Measurements from ENCODE around the gene MARK3. TPM values are rescaled to one million over a fixed set of nuclear protein-coding genes. Genes with fewer than 3 reads are reported as not detected.

MARK3 gene
- total and polyA plus RNA-seq, 2 of the 13 experiments (the other 11 are each of a cell fraction or from before 2014, with no cell fraction given), result 47.7 to 56.6 TPM

DNA sequence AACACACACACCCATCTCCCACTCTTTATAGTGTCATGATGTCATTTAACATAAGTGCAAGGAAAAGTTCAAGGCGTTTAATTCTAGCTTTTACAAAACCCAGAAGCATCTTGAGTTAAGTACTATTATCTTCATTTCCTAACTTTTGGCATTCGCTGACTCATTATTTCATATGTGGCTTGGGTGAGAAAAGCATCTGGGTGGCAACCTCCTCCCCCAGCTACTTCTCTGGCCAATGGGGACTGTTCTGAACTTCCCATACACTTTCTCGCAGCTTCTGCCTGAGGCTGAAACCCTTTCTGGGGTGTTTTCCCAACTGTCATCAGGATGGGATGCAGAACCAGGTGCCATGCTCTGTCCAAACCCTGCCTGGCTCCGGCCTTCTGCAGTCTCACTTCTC, 2.8 kb upstream of the MARK3 start:
- H3K9me3 ChIP-seq (ENCODE audit: low read length), result no peaks in the 10 kb centered on the region
- no peak overlapping the region for H3K27ac ChIP-seq (ENCODE audit: extremely low read length, insufficient read depth, low read length)
- peaks cover 12% of the 10 kb centered on the region for H4K20me1 ChIP-seq (ENCODE audit: insufficient read depth, low read length)
- FAIRE-seq (no peak), DNase-seq (ENCODE audit: low spot score) (no peak), ATAC-seq (no peak)
- H2AFZ ChIP-seq (ENCODE audit: low read length), result no peak overlapping the region
- CTCF ChIA-PET (ENCODE audit: low intra/inter-chr PET ratio, low total read pairs), result no interaction called here
- intact Hi-C loops (cut with micrococcal nuclease; ENCODE audit: unreplicated experiment), result no loop called here
- no TSS peak for BruUV-seq (replicated peaks)
- H3K36me3 ChIP-seq (replicated peaks in 1 of 2; ENCODE audit: control insufficient read depth in 1 of 2, insufficient read depth in 2 of 2, low read length in 2 of 2), result no peaks in the 10 kb centered on the region
- in situ Hi-C loops (cut with HindIII; ENCODE audit: extremely low pct_ligation_motif_present, low pct_unique_long_range_greater_than_20kb), result no loop called here
- H3K4me3 ChIP-seq (replicated peaks in 1 of 3; ENCODE audit: insufficient read depth in 1 of 3, low read depth in 2 of 3, low read length in 3 of 3), result no peak overlapping the region
- 5% methylated on average over 4 of the region's 4 CpGs for WGBS (ENCODE audit: low lambda C conversion rate)
- H3K79me2 ChIP-seq (ENCODE audit: insufficient read depth, low read length), result peaks cover 17% of the 10 kb centered on the region
- peaks cover 1 to 4% of the 10 kb centered on the region in 2 experiments; a peak in 2 of 5 replicates for H3K27me3 ChIP-seq (ENCODE audit: control insufficient read depth in 1 of 2, insufficient read depth in 2 of 2, low read length in 2 of 2)
- no peak for TF ChIP-seq TBX2 (CRISPR knock-in tag; IDR thresholded peaks at IDR 0.05; ENCODE audit: borderline replicate concordance)
- no peak for TF ChIP-seq FOXO1 (CRISPR knock-in tag; IDR thresholded peaks at IDR 0.05)
- TF ChIP-seq ZNF264 (CRISPR knock-in tag; IDR thresholded peaks at IDR 0.05), result no peak
- TF ChIP-seq EHMT2 (IDR thresholded peaks at IDR 0.05; ENCODE audit: borderline replicate concordance, low read depth, low read length), result no peak
- TF ChIP-seq, protein P1, sequence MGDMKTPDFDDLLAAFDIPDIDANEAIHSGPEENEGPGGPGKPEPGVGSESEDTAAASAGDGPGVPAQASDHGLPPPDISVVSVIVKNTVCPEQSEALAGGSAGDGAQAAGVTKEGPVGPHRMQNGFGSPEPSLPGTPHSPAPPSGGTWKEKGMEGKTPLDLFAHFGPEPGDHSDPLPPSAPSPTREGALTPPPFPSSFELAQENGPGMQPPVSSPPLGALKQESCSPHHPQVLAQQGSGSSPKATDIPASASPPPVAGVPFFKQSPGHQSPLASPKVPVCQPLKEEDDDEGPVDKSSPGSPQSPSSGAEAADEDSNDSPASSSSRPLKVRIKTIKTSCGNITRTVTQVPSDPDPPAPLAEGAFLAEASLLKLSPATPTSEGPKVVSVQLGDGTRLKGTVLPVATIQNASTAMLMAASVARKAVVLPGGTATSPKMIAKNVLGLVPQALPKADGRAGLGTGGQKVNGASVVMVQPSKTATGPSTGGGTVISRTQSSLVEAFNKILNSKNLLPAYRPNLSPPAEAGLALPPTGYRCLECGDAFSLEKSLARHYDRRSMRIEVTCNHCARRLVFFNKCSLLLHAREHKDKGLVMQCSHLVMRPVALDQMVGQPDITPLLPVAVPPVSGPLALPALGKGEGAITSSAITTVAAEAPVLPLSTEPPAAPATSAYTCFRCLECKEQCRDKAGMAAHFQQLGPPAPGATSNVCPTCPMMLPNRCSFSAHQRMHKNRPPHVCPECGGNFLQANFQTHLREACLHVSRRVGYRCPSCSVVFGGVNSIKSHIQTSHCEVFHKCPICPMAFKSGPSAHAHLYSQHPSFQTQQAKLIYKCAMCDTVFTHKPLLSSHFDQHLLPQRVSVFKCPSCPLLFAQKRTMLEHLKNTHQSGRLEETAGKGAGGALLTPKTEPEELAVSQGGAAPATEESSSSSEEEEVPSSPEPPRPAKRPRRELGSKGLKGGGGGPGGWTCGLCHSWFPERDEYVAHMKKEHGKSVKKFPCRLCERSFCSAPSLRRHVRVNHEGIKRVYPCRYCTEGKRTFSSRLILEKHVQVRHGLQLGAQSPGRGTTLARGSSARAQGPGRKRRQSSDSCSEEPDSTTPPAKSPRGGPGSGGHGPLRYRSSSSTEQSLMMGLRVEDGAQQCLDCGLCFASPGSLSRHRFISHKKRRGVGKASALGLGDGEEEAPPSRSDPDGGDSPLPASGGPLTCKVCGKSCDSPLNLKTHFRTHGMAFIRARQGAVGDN (CRISPR knock-in tag; IDR thresholded peaks at IDR 0.05), result no peak
- TF ChIP-seq ZNF549 (CRISPR knock-in tag; IDR thresholded peaks at IDR 0.05), result no peak
- no peak for TF ChIP-seq ZNF720 (CRISPR knock-in tag; IDR thresholded peaks at IDR 0.05)
- TF ChIP-seq TCF7L2 (IDR thresholded peaks at IDR 0.05; ENCODE audit: low read depth, low read length), result no peak
- TF ChIP-seq ZNF766 (CRISPR knock-in tag; IDR thresholded peaks at IDR 0.05; ENCODE audit: borderline replicate concordance), result no peak
- no peak for TF ChIP-seq REPIN1 (CRISPR knock-in tag; IDR thresholded peaks at IDR 0.05; ENCODE audit: borderline replicate concordance, low read depth)
- no peak for TF ChIP-seq ZNF746 (CRISPR knock-in tag; IDR thresholded peaks at IDR 0.05)
- TF ChIP-seq, protein P2, sequence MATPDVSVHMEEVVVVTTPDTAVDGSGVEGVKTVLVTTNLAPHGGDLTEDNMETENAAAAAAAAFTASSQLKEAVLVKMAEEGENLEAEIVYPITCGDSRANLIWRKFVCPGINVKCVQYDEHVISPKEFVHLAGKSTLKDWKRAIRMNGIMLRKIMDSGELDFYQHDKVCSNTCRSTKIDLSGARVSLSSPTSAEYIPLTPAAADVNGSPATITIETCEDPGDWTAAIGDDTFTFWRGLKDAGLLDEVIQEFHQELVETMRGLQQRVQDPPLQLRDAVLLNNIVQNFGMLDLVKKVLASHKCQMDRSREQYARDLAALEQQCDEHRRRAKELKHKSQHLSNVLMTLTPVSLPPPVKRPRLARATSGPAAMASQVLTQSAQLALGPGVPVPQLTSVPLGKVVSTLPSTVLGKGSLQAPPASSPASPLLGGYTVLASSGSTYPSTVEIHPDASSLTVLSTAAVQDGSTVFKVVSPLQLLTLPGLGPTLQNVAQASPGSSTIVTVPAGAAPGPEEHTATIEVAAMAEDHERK (CRISPR knock-in tag; IDR thresholded peaks at IDR 0.05; ENCODE audit: low read depth), result no peak
- no peak overlapping the region for H3K9ac ChIP-seq (ENCODE audit: insufficient read depth, low read depth, low read length)
- H3K4me2 ChIP-seq (ENCODE audit: low read depth, low read length), result no peak overlapping the region
- H3K4me1 ChIP-seq (ENCODE audit: insufficient read depth, low read length), result peaks cover 36% of the 10 kb centered on the region
- POLR2A ChIA-PET, result no interaction called here
